ENCODE data around the gene TRAF1.

DNA sequence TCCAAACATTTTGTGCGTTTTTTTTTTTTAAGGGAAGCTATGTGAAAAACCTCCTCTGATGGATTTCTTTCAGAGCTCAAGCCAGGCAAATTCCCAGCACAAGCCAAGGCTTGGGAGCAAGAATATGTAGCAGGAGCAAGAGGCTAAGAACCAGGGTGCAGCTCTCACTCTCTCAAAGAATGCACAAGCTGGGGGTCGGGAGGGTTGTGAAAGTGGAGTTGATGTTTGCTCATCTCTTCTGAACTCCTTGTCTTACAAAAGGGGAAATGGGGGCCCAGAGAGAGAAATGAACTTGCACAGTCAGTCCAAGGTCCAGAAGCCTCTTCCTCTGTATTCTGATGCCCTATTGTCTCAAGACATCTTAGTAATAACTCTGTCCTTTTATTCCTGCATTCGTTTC lies 7.7 kb upstream of the TRAF1 start:
- no peak for TF ChIP-seq SP1 (IDR thresholded peaks at IDR 0.05)
- TF ChIP-seq ARNT (IDR thresholded peaks at IDR 0.05), result no peak
